Stimulated activated memory B cell treated with anti-CD40 and anti-IgM and Interleukin-4, amounts not matched to agents 10 μg/mL and 1 μg/mL and 100 μg/mL, for 72 hours (primary cell): ENCODE results near the gene NXPE3.

Source experiments
- ATAC-seq: fragments of 150-1000 bp; cut with Tn5 transposase; 2 replicates; pipeline ENCODE4 v1.10.0; 2021
- H3K27ac Mint-ChIP-seq: one replicate; pipeline ENCODE4 v1.8.0; 2022; ENCODE audit warnings: mild to moderate bottlenecking, mixed read lengths
- H3K27me3 Mint-ChIP-seq: one replicate; pipeline ENCODE4 v1.8.0; 2022; ENCODE audit warnings: mixed read lengths
- H3K36me3 Mint-ChIP-seq: one replicate; pipeline ENCODE4 v1.8.0; 2022; ENCODE audit warnings: mixed read lengths
- H3K4me1 Mint-ChIP-seq: one replicate; pipeline ENCODE4 v1.8.0; 2022; ENCODE audit warnings: mixed read lengths
- H3K4me3 Mint-ChIP-seq: one replicate; pipeline ENCODE4 v1.8.0; 2022; ENCODE audit warnings: mild to moderate bottlenecking, moderate library complexity, mixed read lengths
- H3K9me3 Mint-ChIP-seq: one replicate; pipeline ENCODE4 v1.8.0; 2022; ENCODE audit warnings: mixed read lengths

NXPE3 gene

DNA sequence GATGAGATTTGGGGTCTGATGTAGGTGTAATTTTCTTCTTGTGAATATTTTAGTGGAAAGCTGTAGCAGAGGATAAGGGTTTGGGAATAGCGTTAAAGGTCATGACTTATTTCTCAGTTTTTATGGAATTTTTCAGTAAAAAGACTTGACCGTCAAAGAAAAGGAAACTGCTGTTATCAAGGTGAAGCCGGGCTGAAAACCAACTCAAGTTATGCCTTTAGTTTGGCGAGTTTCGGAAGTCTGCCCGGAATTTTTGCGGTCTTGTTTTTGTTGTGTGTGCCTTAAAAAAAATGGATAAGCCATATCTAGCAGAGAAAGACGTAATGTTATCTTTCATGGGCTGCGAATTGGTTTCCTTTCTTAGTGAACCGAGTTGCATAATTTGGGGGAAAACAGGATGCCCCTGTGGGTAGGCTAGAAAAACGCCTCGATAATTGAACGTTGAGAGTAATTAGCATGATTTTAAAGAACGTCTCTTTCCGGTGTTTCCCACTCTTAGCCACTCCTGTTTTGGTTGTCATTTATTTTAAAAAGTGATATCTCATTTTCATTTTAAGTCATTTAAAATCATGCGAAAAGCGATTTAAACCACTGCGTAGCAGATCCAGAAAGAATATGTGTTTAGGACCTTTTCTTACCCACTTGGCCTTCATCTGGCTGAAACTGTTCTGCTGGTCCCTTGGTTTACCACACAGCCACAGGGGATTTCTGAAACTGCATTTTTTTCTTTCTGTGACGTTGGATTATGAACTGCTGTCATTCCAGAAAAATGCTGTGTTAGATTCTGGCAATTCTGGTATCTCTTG, 71.4 kb downstream of the NXPE3 start:
- ATAC-seq = peak; percentile 25
- H3K27ac Mint-ChIP-seq = peak overlapping the region; percentile 97
- H3K36me3 Mint-ChIP-seq = peaks cover 63% of the 10 kb centered on the region
- H3K4me3 Mint-ChIP-seq = peak overlapping the region; percentile 88
- no peaks in the 10 kb centered on the region for H3K9me3 Mint-ChIP-seq
- H3K4me1 Mint-ChIP-seq = peaks cover 50% of the 10 kb centered on the region
- no peaks in the 10 kb centered on the region for H3K27me3 Mint-ChIP-seq

DNA sequence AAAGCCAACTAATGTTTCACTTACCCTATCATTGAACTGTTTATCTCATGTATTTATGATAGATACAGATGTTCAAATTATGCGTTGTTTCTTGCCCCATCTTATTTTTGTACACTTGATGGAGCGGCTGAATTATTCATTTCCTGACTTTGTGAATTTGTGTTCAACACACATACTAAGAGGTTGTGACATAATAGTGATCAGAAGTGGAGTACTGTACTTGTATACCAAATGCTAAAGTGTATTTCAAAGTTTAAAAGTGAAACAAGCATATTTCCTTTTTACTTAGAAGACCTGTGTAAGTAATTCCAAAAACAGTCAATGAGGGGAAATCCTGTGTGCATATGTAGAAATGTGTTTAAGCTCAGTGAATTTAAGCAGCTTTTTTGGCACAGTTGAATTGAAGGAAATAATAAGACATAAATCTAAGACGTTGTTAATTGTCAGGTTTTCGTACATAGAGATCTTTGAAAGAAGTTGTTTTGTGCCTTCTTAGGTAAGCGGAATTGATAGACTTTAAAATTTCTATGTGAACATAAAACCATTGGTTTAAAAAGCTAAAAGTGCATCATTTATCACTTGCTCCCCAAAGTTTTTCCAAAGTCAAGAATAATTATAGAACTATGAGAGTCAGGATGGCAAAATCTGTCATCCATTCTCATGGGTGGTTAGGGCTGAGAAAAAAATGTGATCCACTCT, 72.2 kb downstream of the NXPE3 start:
- ATAC-seq = no peak
- H3K27me3 Mint-ChIP-seq = no peaks in the 10 kb centered on the region
- H3K36me3 Mint-ChIP-seq = peaks cover 65% of the 10 kb centered on the region
- peak overlapping the region; percentile 97 for H3K27ac Mint-ChIP-seq
- H3K9me3 Mint-ChIP-seq = no peaks in the 10 kb centered on the region
- peak overlapping the region; percentile 88 for H3K4me3 Mint-ChIP-seq
- peaks cover 56% of the 10 kb centered on the region for H3K4me1 Mint-ChIP-seq

DNA sequence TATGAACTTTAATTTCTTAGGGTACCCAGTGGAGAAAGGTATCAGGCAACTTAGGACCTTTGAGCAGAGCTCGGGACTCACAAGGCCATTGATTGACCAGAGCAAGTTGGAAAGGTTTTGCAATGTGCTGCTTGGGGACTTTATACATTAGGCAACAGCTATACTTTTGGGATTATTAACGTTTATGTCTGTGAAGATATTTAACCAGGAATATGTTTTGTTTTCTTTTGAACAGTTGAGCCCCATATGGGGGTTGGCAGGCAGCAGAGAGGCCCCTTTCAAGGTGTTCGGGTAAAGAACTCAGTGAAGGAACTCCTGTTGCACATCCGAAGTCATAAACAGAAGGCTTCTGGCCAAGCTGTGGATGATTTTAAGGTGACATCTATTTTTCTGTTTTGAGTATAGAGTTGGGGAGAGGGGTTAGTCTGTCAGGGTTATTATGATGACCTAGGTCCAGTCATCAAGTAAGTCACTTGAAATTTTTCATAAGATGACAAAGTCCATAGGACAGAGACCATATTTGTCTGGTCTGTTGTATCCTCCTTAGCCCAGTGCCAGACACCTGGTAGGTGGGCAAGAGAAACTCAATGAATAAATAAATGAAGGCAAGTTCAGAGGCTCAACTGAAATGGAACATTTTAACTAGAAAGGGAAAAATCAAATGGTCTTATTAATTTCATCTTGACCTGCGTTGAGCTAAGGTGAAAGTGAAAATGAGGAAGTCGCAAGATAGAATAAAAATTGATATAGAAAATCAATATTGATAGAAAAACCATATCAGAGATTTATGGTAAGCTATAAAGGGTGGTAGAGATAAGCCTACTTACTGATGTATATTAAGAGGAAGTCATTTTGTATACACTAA, 73.1 kb downstream of the NXPE3 start:
- H3K4me1 Mint-ChIP-seq = peaks cover 54% of the 10 kb centered on the region
- peak overlapping the region; percentile 88 for H3K4me3 Mint-ChIP-seq
- peak overlapping the region; percentile 97 for H3K27ac Mint-ChIP-seq
- H3K27me3 Mint-ChIP-seq = no peaks in the 10 kb centered on the region
- no peak for ATAC-seq
- H3K9me3 Mint-ChIP-seq = no peaks in the 10 kb centered on the region
- peaks cover 72% of the 10 kb centered on the region for H3K36me3 Mint-ChIP-seq

DNA sequence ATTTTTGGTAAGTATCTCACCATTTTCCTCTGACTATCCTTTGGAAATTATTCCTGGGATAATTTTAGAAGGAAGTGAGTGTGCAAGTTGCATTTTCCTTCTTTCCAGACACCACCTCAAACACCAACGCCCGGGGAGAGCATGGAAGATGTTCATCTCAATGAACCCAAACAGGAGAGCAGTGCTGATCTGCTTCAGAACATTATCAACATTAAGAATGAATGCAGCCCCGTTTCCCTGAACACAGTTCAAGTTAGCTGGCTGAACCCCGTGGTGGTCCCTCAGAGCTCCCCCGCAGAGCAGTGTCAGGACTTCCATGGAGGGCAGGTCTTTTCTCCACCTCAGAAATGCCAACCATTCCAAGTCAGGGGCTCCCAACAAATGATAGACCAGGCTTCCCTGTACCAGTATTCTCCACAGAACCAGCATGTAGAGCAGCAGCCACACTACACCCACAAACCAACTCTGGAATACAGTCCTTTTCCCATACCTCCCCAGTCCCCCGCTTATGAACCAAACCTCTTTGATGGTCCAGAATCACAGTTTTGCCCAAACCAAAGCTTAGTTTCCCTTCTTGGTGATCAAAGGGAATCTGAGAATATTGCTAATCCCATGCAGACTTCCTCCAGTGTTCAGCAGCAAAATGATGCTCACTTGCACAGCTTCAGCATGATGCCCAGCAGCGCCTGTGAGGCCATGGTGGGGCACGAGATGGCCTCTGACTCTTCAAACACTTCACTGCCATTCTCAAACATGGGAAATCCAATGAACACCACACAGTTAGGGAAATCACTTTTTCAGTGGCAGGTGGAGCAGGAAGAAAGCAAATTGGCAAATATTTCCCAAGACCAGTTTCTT, 74.2 kb downstream of the NXPE3 start:
- Mint-ChIP-seq H3K36me3 (peaks cover 83% of the 10 kb centered on the region), H3K27me3 (no peaks in the 10 kb centered on the region), H3K9me3 (no peaks in the 10 kb centered on the region), H3K4me1 (peaks cover 52% of the 10 kb centered on the region), H3K4me3 (peak overlapping the region; percentile 88), H3K27ac (peak overlapping the region; percentile 97)
- no peak for ATAC-seq

DNA sequence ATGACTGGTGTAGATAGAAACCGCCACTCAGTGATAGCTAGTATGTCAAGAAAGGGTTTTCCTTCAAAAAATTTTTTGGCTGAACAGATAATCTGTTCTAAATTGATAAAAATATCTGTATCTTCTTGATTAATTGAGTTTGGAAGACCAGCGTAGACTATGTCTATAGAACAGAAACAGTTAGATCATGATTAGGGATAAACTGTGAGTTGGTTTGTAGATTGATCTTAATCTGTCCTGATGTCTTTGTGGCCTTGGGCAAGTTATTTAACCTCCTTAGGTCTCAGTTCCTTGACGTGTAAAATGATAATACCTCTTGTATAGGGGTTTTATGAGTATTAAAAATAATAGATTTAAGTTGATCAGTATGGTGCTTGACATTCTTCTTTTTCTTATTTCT, 75.0 kb downstream of the NXPE3 start:
- Mint-ChIP-seq H3K27me3 (no peaks in the 10 kb centered on the region), H3K27ac (peak overlapping the region; percentile 97), H3K36me3 (peaks cover 91% of the 10 kb centered on the region), H3K4me3 (peak overlapping the region; percentile 88), H3K9me3 (no peaks in the 10 kb centered on the region), H3K4me1 (peaks cover 56% of the 10 kb centered on the region)
- ATAC-seq = no peak

DNA sequence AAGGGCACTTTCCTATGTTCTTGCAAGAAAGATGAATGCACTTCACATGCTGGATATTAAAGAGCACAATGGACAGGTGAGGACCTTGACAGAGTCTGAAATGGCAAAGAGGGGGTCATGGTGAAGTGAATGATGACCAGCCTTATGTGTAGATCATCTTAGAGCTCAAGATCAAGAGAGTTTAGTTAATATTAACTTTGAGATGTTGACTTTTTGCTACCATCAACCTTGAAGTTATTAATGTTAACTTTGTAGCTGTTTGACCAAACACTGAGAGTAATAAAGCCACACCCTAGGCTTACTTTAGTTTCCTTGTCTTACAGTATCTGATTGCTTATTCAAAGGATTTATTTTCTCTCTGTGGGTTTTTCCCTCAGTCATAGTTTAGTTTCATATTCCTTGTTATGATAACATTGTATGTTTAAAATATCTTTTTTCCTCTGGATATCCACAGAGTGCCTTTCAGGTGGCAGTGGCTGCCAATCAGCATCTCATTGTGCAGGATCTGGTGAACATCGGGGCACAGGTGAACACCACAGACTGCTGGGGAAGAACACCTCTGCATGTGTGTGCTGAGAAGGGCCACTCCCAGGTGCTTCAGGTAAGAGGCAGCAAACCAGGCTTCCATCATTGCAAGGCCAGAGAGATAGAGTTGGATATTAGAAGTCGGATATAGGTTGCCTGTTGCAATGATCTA, 75.7 kb downstream of the NXPE3 start:
- H3K27ac Mint-ChIP-seq = peak overlapping the region; percentile 97
- no peak for ATAC-seq
- H3K4me1 Mint-ChIP-seq = peaks cover 62% of the 10 kb centered on the region
- H3K27me3 Mint-ChIP-seq = no peaks in the 10 kb centered on the region
- H3K36me3 Mint-ChIP-seq = peaks cover 98% of the 10 kb centered on the region
- H3K4me3 Mint-ChIP-seq = peak overlapping the region; percentile 48
- H3K9me3 Mint-ChIP-seq = no peaks in the 10 kb centered on the region

DNA sequence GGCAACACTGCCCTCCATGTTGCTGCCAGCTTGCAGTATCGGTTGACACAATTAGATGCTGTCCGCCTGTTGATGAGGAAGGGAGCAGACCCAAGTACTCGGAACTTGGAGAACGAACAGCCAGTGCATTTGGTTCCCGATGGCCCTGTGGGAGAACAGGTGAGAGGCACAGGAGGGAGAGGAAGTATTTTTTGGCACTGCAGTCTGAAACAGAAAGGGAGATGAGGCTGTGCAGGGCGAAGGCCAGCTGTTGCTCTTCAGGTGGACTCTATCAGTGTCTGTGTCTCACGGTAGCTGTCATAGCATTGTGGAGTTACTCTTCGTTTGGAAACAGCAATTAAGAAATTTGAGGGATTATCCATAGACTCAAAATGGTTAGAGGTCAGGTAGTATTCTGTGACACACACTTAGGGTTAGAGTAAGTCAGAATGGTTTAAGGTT, 78.3 kb downstream of the NXPE3 start:
- peak overlapping the region; percentile 59 for H3K4me3 Mint-ChIP-seq
- no peak for ATAC-seq

DNA sequence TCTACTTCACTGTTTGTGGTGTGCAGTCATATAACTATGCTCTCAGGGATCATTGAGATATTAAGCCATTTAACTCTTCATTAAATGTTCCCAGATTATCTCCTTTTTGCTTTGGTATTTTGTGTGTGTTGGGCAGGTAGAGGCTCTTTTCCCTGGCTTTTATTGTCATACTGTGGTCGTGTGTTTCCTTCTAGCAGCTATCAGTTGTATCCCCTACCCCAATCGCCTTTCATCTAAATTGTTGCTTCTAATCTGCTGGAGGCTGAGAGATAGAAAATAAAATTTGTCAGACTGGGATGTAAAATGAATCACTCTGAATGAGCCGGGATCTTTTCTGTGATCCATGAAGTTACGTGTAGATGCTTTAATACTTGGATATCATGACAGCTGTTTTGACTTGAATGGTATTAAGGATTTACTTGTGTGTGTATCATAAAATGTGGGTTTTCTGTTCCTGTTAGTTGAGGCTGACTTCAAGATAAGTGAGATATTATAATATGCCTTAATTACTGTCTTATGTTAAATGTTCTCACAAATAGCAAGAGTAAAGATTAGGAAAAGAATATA, 79.5 kb downstream of the NXPE3 start:
- Mint-ChIP-seq H3K9me3 (no peaks in the 10 kb centered on the region), H3K36me3 (peaks cover 93% of the 10 kb centered on the region), H3K4me3 (peak overlapping the region; percentile 1), H3K4me1 (peaks cover 65% of the 10 kb centered on the region), H3K27me3 (no peaks in the 10 kb centered on the region), H3K27ac (peak overlapping the region; percentile 62)
- no peak for ATAC-seq

More for the DNA sequence above, 78.3 kb downstream of the NXPE3 start:
- peaks cover 94% of the 10 kb centered on the region for H3K36me3 Mint-ChIP-seq
- H3K27me3 Mint-ChIP-seq = no peaks in the 10 kb centered on the region
- no peaks in the 10 kb centered on the region for H3K9me3 Mint-ChIP-seq
- H3K4me1 Mint-ChIP-seq = peaks cover 75% of the 10 kb centered on the region
- H3K27ac Mint-ChIP-seq = peak overlapping the region; percentile 49

DNA sequence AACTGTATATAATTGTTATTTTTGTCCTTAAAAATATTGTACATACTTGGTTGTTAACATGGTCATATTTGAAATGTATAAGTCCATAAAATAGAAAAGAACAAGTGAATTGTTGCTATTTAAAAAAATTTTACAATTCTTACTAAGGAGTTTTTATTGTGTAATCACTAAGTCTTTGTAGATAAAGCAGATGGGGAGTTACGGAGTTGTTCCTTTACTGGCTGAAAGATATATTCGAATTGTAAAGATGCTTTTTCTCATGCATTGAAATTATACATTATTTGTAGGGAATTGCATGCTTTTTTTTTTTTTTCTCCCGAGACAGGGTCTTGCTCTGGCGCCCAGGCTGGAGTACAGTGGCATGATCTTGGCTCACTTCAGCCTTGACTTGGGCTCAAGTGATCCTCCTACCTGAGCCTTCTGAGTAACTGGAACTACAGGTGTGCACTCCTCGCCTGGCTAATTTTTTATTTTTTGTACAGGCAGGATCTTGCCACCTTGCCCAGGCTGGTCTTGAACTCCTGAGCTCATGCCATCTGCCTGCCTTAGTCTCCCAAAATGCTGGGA, 81.0 kb downstream of the NXPE3 start:
- Mint-ChIP-seq H3K9me3 (no peaks in the 10 kb centered on the region), H3K36me3 (peaks cover 82% of the 10 kb centered on the region), H3K27ac (peak overlapping the region; percentile 62), H3K4me3 (no peak overlapping the region), H3K27me3 (no peaks in the 10 kb centered on the region), H3K4me1 (peaks cover 59% of the 10 kb centered on the region)
- ATAC-seq = no peak

DNA sequence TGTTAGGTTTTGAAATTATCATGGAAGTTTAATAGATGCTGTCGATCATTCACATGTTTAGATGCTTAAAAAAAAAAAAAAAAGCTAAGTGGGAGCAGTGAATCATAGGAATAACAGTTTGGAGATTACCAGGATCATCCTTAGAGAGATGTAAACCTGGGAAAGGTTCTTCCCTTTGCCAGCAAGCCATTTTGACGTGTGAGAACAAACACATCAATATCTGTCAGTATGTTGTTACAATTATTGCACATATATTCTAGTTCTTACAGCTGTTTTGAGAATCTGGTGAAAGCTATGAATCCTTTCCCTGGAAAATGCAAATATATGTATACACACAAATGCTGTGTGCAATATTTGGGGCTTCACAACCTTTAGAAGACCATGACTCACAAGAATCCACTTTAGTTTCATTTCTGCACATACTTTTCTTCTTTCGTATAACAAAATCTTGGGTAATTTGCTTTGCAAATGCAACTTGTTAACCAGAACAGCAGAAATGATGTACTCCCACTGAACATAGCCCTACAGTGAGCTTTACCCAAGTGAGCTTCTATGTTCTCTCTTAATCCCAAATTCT, 82.3 kb downstream of the NXPE3 start:
- Mint-ChIP-seq H3K27ac (peak overlapping the region; percentile 47), H3K4me3 (peak overlapping the region; percentile 18), H3K27me3 (no peaks in the 10 kb centered on the region), H3K9me3 (no peaks in the 10 kb centered on the region), H3K36me3 (peaks cover 71% of the 10 kb centered on the region), H3K4me1 (peaks cover 49% of the 10 kb centered on the region)
- ATAC-seq = peak; percentile 55

DNA sequence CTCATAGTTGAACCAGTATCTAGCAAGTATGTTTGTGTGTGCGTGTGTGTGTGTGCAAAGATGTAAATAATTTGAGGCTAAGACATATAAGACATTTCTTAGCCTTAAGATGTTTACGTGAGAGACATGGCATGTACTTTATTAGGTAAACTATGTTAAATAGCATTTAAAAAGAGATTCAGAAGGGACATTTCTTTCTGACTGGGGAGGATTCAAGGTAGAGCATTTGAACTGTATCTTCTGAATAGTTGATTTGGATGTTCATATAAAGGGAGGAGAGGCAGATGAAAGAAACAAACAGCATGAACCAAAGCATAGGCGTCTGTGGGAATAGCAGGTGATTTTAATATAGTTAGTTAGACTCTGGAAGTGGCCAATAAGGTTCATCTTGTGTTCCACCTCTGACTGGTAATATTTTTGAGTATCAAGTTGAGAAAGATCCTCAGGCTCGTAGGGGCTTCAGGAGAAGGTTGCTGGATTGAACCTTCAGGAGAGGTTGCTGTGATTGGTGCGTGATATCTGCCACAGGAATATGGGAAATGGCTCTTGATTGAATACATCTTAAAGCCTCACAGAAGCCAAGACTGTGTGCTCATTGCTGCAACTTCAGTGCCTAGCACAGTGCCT, 82.9 kb downstream of the NXPE3 start:
- peak overlapping the region; percentile 47 for H3K27ac Mint-ChIP-seq
- no peak overlapping the region for H3K4me3 Mint-ChIP-seq
- peaks cover 50% of the 10 kb centered on the region for H3K4me1 Mint-ChIP-seq
- no peaks in the 10 kb centered on the region for H3K9me3 Mint-ChIP-seq
- no peaks in the 10 kb centered on the region for H3K27me3 Mint-ChIP-seq
- ATAC-seq = no peak
- H3K36me3 Mint-ChIP-seq = peaks cover 65% of the 10 kb centered on the region

DNA sequence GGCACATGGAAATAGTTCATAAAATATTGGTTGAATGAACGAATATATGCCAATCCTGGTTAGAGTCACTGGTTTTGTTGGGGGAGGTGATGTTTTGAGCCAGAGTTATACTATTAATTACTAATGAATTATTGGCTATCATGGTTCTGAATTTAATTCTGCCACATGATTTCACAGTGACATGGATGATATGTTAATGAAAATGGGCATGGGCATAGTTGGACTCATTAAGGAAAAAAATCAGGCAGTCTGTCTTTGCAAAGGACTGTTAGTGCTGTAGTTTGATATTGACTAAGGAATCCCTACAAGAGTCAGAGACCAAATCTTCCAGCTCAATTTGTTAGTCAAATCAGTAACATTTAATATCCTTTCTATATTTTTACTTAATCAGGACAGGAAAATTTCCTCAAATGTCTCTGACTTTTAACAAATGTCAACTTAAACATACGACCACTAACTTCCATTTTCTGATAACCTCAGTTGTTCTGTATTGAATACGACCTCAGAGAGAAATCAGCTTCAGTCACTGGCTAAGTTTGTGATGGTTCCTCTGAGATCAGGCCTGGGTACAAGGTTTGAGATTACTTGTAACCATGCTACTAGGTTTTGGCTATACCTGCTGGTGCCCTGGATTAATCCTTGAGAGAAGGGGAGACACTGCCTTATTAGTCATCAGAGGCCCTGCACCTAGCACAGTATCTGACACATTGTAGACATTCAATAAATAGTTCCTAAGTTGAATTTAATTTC, 83.6 kb downstream of the NXPE3 start:
- H3K36me3 Mint-ChIP-seq = peaks cover 58% of the 10 kb centered on the region

More for the DNA sequence above, 83.6 kb downstream of the NXPE3 start:
- Mint-ChIP-seq H3K27me3 (no peaks in the 10 kb centered on the region), H3K4me3 (no peak overlapping the region), H3K9me3 (no peaks in the 10 kb centered on the region), H3K27ac (peak overlapping the region; percentile 47), H3K4me1 (peaks cover 50% of the 10 kb centered on the region)
- ATAC-seq = peak; percentile 59
